Measurements from ENCODE around the gene HYOU1.
"Not testable (repeated sequence)": the region's sequence is repeated elsewhere in the genome, so short reads cannot be mapped to it uniquely, and the experiment has no call there.

The HYOU1 gene

DNA sequence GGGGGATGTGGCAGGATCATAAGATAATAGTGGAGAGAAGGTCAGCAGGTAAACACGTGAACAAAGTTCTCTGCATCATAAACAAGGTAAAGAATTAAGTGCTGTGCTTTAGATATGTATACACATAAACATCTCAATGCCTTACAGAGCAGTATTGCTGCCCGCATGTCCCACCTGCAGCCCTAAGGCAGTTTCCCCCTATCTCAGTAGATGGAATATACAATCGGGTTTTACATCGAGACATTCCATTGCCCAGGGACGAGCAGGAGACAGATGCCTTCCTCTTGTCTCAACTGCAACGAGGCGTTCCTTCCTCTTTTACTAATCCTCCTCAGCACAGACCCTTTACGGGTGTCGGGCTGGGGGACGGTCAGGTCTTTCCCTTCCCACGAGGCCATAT, 17.5 kb downstream of the HYOU1 start:
- DNase-seq: not testable (repeated sequence)

DNA sequence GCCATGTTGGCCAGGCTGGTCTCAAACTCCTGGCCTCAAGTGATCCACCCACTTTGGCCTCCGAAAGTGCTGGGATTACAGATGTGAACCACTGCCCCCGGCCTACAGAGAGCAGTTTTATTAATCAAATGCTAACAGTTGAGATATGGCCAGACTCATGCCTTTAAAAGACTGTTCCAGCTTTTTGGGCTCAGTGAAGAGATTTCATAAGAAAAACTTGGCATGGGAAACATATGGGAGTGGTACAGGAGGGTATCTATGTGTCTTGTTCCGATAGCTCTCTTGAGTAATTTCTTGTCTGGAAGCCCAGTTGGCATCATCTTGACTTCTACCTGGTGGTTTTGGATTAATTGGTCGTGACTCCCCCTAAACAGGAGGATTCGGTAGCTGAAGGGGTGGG, 18.1 kb downstream of the HYOU1 start:
- DNase-seq: no peak

DNA sequence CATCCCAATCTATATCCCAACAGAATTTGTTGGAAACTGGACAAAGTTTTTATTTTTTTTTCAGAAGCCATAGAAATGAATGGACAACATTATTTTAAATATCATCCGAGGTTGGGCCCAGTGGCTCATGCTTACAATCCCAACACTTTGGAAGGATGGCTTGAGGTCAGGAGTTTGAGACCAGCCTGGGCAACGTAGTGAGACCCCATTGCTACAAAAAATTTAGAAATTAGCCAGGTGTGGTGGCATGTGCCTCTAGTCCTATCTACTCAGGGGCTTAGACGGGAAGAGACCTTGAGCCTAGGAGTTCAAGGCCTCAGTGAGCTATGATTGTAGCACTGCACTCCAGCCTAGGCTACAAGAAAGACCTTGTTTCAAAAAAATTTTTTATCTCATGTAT, 22.2 kb downstream of the HYOU1 start:
- no peak for DNase-seq

DNA sequence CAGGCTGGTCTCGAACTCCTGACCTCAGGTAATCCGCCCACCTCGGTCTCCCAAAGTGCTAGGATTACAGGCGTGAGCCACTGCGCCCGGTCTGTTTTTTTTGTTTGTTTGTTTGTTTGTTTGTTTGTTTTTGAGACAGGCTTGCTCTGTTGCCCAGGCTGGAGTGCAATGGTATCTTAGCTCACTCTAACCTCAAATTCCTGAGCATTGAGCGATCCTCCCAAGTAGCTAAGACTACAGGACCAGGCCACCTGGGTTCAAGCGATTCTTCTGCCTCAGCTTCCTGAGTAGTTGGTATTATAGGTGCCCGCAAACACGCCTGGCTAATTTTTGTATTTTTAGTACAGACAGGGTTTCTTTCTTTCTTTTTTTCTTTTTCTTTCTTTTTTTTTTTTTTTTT, 23.6 kb downstream of the HYOU1 start:
- not testable (repeated sequence) for DNase-seq

DNA sequence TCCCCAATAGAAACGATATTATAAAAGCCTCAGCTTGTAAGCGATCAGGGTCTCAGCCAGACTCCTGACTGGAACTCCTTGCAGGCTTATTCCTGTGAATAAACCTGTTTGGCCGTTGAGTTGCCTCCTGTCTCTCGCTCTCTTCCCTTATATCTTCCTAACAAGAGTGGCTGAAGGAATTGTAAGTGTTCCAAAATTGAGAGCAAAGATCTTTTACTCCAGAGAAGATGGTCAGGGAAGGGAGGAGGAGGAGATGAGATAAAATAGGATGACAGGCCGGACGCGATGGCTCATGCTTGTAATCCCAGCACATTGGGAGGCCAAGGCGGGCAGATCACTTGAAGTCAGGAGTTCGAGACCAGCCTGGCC, 25.1 kb downstream of the HYOU1 start:
- DNase-seq: no peak

DNA sequence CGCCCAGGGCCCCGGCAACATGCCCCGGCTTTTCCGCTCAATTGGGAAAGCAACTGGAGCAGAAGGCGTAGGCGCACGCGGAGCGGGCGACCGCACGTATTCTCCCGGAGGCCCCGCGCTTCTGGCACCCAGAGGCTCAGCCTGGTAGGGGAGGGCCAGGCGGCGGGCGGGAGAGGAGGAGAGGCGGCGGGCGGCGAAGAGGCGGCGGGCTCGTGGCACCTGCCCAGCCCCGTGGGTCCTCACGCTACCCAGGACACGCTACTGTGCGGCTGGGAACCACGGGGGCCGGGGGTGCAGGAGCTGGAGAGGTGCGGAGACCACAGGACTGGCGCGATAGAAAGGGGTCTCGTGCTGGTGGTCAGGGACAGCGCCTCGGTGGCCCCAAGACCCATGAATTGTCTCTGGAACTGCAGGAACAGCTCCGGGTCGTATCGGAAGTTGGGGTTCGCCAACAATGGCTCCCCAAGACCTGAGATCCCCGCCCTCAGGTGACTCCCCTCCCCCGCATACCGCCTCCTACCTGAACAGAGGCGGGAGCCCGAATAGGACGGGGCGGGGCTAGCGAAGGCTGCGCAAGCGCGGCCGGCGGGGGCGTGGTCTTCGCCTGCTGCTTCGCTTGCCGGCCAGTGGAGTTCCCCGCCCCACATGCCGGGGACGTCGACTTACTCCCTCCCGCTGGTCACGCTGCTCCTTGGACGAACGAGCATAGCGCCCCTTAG, 26.5 kb downstream of the HYOU1 start, which contains the start of gene SLC37A4:
TSS of gene SLC37A4 (minus strand) at position 549 of the 719 bp plus-strand sequence.
- peak; percentile 79 for DNase-seq

DNA sequence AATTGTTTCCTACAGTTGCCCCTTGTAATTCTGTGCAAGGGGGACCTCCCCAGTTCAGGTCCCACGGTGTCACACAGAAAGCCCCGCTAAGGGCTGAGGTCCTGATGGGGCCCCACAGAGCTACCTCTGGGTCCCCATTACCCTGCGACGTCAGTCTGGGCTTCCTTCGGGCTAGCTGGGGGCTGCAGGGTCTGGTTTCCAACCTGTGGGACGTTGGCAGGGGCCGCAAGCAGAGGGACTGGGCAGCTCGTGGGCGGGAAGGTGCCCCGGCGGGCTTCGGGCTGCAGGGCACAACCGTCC, 27.0 kb downstream of the HYOU1 start:
- no peak for DNase-seq

- no peak for DNase-seq
These were observed 27.5 kb downstream of the HYOU1 start for GRCh38 chr11:119029340-119030028.

- DNase-seq: no peak
These were observed 28.0 kb downstream of the HYOU1 start for GRCh38 chr11:119029069-119029339.

DNA sequence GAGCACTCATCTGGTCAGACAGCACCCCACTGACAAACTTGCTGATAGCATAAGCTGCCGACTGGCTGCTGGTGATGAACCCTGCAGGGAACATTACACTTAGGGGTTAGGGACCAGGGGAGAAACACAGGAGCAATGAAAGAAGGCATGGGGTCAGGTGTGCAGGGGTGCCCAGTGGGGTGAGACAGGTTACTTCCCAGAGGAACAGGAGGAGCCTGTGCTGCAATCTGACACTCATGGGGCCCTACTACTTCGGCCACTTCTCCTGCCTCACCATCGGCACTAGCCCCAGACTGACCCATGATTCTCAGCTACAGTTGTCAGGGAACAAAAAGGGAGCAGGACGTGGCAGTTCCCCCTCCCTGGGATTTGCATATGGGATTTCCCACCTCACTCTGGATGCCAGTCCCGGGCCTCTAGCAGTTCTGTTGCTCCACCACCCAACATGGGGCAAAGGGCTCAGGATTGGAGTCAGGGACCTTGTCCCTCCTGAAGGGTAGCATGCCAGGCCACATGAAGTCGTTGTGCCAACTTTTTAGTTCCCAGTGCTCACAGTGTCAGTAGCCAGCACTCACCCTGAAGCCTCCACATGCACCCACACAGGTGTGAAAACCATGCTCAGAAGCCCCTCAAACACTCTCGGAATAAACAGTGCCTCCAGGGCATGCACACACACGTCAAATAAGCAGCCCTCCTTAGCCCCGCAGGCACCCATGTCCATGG, 28.5 kb downstream of the HYOU1 start:
- DNase-seq: no peak

DNA sequence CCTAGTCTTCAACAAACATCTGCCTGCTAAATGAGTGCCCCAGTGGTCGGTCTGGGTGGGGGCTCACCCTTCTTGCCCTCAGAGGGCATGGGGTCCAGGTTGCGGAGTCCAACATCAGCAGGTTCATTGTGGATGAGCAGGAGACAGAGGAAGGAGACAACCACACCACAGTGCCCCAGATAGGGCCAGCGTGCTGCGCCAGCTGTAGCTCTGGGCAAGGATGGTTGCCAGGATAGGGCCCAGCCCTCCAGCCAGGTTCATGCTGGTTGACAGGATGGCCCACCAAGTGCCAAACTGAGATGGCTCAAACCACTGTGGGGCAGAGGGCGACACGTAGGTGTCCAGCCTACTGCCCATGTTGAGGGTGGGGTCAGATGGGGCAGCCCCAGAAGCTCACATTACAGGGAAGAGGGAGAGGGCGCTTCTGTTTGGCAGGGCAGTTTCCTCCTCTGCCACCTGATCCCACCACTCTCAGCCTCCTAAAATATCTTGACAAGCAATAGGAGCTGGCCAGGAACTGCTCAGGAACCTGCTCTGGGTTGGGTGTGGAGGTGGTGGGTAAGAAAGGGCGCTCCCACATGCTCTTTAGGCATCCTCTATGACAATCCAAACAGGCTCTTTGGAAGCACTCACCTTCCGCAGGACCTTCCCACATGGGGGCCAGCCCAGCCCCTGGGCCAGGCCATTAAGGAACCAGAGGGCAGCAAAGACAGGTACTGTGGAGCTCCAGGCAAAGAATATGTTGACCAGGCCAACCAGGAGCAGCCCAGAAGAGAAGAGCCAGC, 29.3 kb downstream of the HYOU1 start:
- no peak for DNase-seq

- DNase-seq: no peak
These were observed 30.0 kb downstream of the HYOU1 start for GRCh38 chr11:119026970-119027369.

DNA sequence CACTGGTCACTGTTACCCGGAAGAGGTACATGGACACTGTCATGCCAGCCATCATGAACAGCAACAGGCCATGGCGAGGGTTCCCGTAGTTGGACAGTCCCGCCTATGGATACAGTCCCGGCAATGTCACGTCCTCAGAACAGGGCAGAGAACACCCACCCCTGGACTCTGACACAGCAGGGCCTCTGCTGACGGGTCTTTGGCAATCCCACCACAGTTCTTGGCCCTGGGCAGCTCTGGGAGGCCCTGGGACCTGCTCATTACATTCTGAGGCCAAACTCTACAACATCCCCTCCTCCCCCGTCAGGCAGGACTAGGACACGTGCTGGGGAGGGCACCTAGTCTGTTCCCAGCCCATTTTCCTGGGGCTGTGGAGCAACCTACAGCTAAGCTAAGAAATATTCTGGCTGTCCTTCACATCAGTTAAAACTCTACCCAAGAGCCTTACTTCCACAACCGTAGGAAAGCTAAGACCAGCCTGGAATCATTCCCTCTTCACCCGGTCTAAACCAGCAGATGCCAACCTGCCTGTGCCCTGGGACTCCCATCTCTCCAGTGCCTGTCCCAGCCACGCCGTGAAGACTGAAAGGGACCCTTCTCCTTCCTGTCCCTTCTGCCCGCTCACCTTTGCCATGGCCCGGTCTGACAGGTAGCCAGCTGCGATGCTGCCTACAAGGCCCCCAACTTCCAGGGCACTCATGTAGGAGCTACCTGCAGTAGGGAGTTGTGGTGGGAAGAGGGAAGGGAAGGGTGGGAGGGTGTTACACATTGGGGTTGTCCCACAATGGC, 30.8 kb downstream of the HYOU1 start:
- no peak for DNase-seq

DNA sequence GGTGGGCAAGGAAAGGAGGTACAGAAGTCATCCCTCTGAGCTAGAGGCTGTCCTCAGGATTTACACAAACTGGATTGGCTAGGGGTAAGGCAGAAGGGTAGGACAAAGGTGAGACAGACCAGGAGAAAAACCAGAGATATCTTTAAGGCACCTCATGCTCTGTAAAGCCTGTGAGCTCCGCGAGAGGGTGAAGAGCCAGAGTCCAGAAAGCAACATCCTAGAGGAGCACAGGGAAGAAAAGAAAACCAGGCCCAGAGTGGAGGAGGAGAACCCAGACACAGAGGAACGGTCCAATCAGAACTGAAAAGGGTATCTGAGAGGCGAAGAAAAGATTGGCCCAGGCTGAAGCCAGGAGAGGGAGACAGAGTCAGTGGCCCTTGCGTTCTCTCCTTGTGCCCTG, 31.5 kb downstream of the HYOU1 start:
- DNase-seq: no peak

DNA sequence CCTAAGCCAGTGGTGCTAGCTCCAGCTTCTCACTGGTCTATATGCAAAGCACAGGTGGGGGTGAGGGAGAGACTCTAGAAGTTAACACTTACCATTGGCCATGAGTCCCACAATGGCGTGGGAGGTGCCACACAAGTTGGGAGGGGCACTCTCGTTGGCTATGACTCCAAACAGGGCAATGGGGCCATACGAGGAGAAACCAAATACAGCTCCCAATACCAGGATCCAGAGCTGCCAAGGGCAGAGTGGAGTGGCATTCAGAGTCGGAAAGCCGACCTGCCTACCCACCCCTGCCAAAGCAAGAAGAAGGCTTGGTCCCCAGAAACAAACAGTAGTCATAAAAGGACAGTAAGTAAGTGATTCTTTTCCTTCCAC, 31.9 kb downstream of the HYOU1 start:
- DNase-seq: no peak

DNA sequence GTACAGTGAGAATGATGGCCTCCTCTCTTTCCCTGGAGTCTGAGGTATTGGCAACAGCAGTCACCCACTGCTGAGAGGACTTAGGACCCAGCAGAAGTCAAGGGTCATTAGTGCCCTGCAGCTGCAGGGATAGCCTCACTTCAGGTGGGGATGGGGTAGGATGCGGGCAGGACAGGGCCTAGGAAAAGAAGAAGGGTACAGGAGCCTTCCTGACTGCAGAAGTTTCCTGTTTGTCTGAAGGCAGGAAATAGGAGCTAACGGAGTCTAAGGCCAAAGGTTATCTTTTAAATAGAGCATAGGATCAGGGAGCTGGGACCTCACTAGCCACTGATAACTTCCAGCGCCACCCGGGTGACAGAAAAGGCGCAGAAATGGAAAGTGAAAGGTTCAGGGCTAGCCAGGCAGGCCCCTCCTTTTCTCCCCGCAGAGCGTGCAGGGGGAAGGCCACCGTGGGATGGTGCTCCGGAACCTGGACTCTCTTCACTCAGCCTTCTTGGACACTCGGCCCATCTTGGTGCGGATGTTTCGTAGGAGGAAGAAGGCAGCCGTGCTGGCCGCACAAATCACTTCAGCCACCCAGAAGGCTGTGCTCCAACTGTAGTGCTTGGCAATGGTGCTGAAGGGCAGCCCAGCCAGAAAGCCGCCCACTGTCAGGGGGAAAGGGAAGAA, 32.4 kb downstream of the HYOU1 start:
- no peak for DNase-seq

DNA sequence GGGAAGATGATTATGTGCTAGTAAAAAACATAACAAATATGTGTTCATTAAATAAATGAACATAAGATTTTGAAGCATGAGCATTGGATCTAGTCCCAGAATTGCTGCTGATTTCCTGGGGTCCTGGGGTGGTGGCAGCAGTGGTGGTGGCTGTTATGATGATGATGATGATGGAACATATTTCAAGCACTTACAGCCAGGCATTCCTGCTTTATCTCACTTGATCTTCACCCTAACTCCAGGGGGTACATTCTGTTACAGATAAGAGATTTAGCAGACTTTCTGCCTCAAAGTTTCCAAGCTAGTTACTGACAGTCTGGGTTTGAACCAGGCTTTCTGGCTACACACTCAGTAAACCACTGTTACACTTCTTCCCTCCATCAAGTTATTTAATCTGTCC, 33.3 kb downstream of the HYOU1 start:
- DNase-seq: no peak

DNA sequence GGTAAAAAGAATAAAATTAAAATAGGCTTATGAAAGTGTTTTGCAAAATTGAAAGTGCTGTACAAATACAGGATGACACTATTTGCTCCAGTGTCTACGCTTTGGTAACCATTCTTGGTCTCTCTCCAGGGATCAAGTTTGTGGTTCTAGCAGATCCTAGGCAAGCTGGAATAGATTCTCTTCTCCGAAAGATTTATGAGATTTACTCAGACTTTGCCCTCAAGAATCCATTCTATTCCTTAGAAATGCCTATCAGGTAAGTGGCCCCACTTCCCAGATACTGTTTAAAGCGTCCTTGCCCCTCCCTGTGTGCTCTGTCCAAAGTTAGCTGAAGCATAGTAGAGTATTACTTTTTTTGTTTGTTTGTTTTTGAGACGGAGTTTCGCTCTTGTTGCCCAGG, 35.4 kb downstream of the HYOU1 start:
- no peak for DNase-seq

DNA sequence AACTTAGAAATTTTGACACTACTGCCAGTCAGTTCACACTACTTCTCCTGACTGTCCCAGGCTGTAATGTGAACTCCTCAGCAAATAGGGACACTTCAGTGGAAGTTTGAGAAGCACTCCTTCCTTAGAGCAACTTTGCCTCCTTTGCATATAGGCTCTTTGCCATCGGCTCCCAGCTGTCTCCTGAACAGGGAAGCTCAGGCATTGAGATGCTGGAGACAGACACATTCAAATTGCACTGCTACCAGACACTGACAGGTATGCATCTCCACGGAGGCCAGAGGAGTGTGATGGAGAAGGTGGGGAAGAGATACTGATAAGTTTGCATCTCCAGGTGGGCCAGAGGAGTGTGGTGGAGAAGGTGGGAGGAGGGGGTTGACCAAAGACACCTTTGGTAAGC, 37.0 kb downstream of the HYOU1 start:
- DNase-seq: no peak

- peak; percentile 70 for DNase-seq
These were observed 38.7 kb downstream of the HYOU1 start, which contains the start of the genes RPS25 and TRAPPC4 for GRCh38 chr11:119018074-119018938. RPS25 (minus strand) TSS chr11:119018343; CDS start chr11:119018284, 59 bp downstream. TRAPPC4 (plus strand) TSS chr11:119018766; CDS start chr11:119018796, 30 bp downstream.

DNA sequence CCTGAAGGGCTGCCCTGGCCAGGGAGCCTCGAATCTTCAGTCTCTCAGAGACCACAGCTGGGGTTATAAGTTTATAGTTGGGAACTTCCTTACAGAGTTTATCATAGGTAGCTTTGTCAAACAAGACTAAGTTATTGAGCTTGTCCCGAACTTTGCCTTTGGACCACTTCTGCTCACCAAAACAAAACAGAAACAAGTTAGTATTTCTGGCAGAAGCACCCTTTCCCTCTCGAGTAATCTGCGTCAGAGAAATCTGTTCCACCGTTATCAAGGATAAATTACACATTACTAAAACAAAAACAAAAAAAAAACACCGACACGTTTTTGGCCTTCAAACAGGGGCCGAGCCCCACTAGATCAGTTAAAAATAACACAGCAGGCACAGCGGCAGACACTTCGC, 39.6 kb downstream of the HYOU1 start:
- not testable (repeated sequence) for DNase-seq
